Body of pancreas (tissue), 4 donors: ENCODE measurements around the gene PCSK6. TPM values are rescaled to one million over a fixed set of nuclear protein-coding genes. Genes with fewer than 3 reads are reported as not detected.

ENCODE experiments used
- ATAC-seq: fragments of 150-250 bp; one replicate; pipeline ENCODE4 v1.9.1; 2016
- DNase-seq, 4 donors: peaks; one replicate each; pipeline ENCODE4 v3.0.0-alpha.2; 2019
- H3K27ac ChIP-seq, 4 donors: fragments of 200-600 bp; sonication (generic); 1 replicate in 3 of 4; 2 replicates in 1 of 4; pipeline versions ENCODE4 v1.5.1 to v1.6.1; 2016 to 2019; ENCODE audit warnings: mild to moderate bottlenecking in 1 of 4, mixed read lengths in 1 of 4, moderate library complexity in 1 of 4
- H3K27me3 ChIP-seq, 2 donors: fragments of 200-600 bp; sonication (generic); one replicate each; pipeline ENCODE4 v1.6.0; 2016; ENCODE audit warnings: mild to moderate bottlenecking in 1 of 2
- H3K36me3 ChIP-seq, 2 donors: fragments of 200-600 bp; sonication (generic); replicated peaks in 1 of 2; 2 replicates each; pipeline ENCODE4 v1.5.1; 2016; ENCODE audit warnings: low read depth in 2 of 2; ENCODE audit not compliant: insufficient read depth in 1 of 2
- H3K4me1 ChIP-seq: fragments of 200-600 bp; sonication (generic); one replicate; pipeline ENCODE4 v1.6.0; 2016
- H3K4me3 ChIP-seq, 2 donors: fragments of 200-600 bp; sonication (generic); 1 replicate in 1 of 2; 2 replicates in 1 of 2; pipeline ENCODE4 v1.5.1; 2016 to 2019
- H3K9me3 ChIP-seq, 3 donors: fragments of 200-600 bp; sonication (generic); 1 replicate in 2 of 3; 2 replicates in 1 of 3; pipeline ENCODE4 v1.5.1; 2016
- CTCF ChIP-seq, 7 experiments: fragments of 450-650 bp in 4 of 7; fragments of 200-600 bp in 3 of 7; sonication (generic) in 3 of 7; IDR thresholded peaks; one replicate each; pipeline ENCODE4 v1.5.1; 2016 to 2019; ENCODE audit warnings: antibody characterized with exemption in 7 of 7
- POLR2A ChIP-seq, 3 donors: fragments of 450-650 bp; IDR thresholded peaks; one replicate each; pipeline ENCODE4 v1.6.1; 2016; ENCODE audit warnings: antibody characterized with exemption in 3 of 3, mild to moderate bottlenecking in 2 of 3
- WGBS, 2 donors: methylation state at CpG; one replicate each; pipeline ENCODE4 v1.1.5; 2017; 5-methylcytosine and 5-hydroxymethylcytosine counted together
- intact Hi-C: fragments of 100-400 bp; cut with DNase I; formaldehyde crosslinking; loops from one replicate; pipeline ENCODE4 v1.15.1; 2023
- total RNA-seq, 2 donors: library from RNA; depleted of rRNA; stranded (reverse); fragments of >200 nt; gene quantifications; one replicate each; pipeline ENCODE4 v1.1.0, GENCODE V29; 2016

The PCSK6 gene
- total RNA-seq, 2 donors from 2014 or later, result 8.9 to 10.1 TPM

GRCh38 chr15:101453123-101454120, 36.1 kb downstream of the PCSK6 start:
- H3K4me3 ChIP-seq, result no peak overlapping the region
- intact Hi-C loops, result no loop called here
- no peaks in the 10 kb centered on the region for H3K9me3 ChIP-seq
- DNase-seq (peak in 3 of 4 donors; percentile 28 to 67 (median 59)), ATAC-seq (peak; percentile 69)
- peaks cover 18% of the 10 kb centered on the region for H3K4me1 ChIP-seq
- H3K27ac ChIP-seq, result no peak overlapping the region
- 79% methylated on average over 16 to 20 of the region's 20 CpGs for WGBS, 2 donors
- TF ChIP-seq CTCF (IDR thresholded peaks at IDR 0.05), result peak in 1 of 7 experiments; percentile 10
- TF ChIP-seq POLR2A (IDR thresholded peaks at IDR 0.05), result no peak
- no peaks in the 10 kb centered on the region for H3K27me3 ChIP-seq
- H3K36me3 ChIP-seq, result no peaks in the 10 kb centered on the region

GRCh38 chr15:101452572-101452971, 36.9 kb downstream of the PCSK6 start:
- Histone ChIP-seq H3K4me3 (no peak overlapping the region), H3K27ac (no peak overlapping the region), H3K9me3 (no peaks in the 10 kb centered on the region), H3K4me1 (peaks cover 18% of the 10 kb centered on the region), H3K36me3 (no peaks in the 10 kb centered on the region), H3K27me3 (no peaks in the 10 kb centered on the region)
- DNase-seq, result no peak
- 85 to 88% methylated on average over 11 of the region's 11 CpGs for WGBS, 2 donors
- ATAC-seq, result no peak
- TF ChIP-seq POLR2A (IDR thresholded peaks at IDR 0.05) (no peak), CTCF (IDR thresholded peaks at IDR 0.05) (no peak)
- intact Hi-C loops, result no loop called here

- Histone ChIP-seq H3K4me3 (no peak overlapping the region), H3K27me3 (no peaks in the 10 kb centered on the region), H3K36me3 (no peaks in the 10 kb centered on the region), H3K27ac (peak overlapping the region in 1 of 4 donors; percentile 28), H3K4me1 (peaks cover 18% of the 10 kb centered on the region), H3K9me3 (no peaks in the 10 kb centered on the region)
- intact Hi-C loops, result no loop called here
- no peak for DNase-seq
- ATAC-seq, result no peak
- 52 to 62% methylated on average over 3 of the region's 3 CpGs for WGBS, 2 donors
- no peak for TF ChIP-seq CTCF (IDR thresholded peaks at IDR 0.05)
- no peak for TF ChIP-seq POLR2A (IDR thresholded peaks at IDR 0.05)
Observed at GRCh38 chr15:101451846-101452245, 37.7 kb downstream of the PCSK6 start.

GRCh38 chr15:101451266-101451799, 38.2 kb downstream of the PCSK6 start:
- H3K27ac ChIP-seq, result peak overlapping the region in 1 of 4 donors; percentile 28
- no peak overlapping the region for H3K4me3 ChIP-seq
- ATAC-seq (peak; percentile 48), DNase-seq (peak in 1 of 4 donors; percentile 44)
- intact Hi-C loops, result no loop called here
- TF ChIP-seq POLR2A (IDR thresholded peaks at IDR 0.05), result no peak
- no peak for TF ChIP-seq CTCF (IDR thresholded peaks at IDR 0.05)
- H3K4me1 ChIP-seq, result peaks cover 18% of the 10 kb centered on the region
- H3K9me3 ChIP-seq, result no peaks in the 10 kb centered on the region
- 17 to 28% methylated on average over 18 to 19 of the region's 19 CpGs for WGBS, 2 donors
- H3K36me3 ChIP-seq, result no peaks in the 10 kb centered on the region
- no peaks in the 10 kb centered on the region for H3K27me3 ChIP-seq
